AG04449 (cell line): ENCODE results near the gene EVPL.
A peak's percentile ranks its signal among the peaks of the same experiment; 100 is the strongest.

Experiments
- CTCF ChIA-PET: fragments of 350-600 bp; formaldehyde crosslinking; extraction: SDS; loops from one replicate; lab custom pipeline; 2021; ENCODE audit warnings: antibody characterized with exemption; lab: Yijun Ruan, JAX
- POLR2A ChIA-PET: fragments of 400-600, 350-600 bp; formaldehyde crosslinking; extraction: SDS; loops from one replicate; lab custom pipeline; 2020; ENCODE audit warnings: antibody characterized with exemption, inconsistent platforms; lab: Yijun Ruan, JAX
- DNase-seq: peaks from one replicate; pipeline ENCODE4 v3.0.0-alpha.2; 2010; ENCODE audit warnings: low read depth, low spot score
- H3K4me3 ChIP-seq: 2 replicates; pipeline ENCODE4 v1.5.1; 2011; ENCODE audit warnings: low read depth, mild to moderate bottlenecking, control low read depth, low read length
- TF ChIP-seq, protein P1 (sequence below): IDR thresholded peaks from one replicate; pipeline ENCODE4 v1.5.1; 2011; ENCODE audit warnings: mild to moderate bottlenecking, moderate library complexity, low read length, control low read depth, inconsistent platforms; ENCODE audit not compliant: insufficient read depth; ENCODE audit errors: missing control alignments

The EVPL gene

DNA sequence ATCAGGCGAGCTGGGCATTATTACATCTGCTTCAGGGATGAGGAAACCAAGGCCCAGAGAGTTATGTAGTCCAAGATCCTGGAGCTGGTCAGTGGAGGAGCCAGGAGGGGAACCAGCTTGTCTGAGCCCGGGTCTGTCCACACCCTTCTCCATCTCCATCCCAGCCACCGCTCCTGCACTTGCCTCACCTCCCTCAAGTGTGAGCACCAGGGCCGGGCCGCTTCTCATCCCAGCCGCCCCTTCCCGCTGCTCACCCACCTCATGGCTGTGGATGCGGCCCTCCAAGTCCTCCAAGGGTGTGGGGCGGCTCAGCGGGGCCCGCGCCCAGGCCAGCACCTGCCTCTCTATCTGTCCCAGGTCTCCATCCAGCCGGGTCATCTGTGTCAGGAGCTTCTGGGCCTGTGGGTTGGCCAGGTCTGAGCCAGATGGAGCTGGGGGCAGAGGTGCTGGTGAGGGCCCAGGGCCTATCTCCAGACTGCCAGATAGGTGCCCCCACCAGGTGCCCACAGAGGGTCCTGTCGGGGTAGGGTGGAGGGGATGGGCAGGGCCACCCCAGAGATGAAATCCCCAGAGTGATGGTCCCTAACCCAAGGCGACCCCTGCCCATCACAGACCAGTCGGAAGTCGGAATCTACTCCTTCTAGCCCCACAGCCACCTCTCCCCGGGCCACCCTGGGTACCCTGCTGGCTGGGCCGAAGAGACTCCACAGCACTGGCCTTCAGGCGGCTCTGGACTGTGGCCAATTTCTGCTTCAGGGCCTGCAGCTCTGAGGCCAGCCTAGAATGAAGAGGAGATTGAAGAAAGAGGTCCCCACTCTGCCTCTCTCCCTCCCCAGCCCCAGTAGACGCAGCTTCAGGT lies 9.4 kb downstream of the EVPL start:
- TF ChIP-seq, protein P1, sequence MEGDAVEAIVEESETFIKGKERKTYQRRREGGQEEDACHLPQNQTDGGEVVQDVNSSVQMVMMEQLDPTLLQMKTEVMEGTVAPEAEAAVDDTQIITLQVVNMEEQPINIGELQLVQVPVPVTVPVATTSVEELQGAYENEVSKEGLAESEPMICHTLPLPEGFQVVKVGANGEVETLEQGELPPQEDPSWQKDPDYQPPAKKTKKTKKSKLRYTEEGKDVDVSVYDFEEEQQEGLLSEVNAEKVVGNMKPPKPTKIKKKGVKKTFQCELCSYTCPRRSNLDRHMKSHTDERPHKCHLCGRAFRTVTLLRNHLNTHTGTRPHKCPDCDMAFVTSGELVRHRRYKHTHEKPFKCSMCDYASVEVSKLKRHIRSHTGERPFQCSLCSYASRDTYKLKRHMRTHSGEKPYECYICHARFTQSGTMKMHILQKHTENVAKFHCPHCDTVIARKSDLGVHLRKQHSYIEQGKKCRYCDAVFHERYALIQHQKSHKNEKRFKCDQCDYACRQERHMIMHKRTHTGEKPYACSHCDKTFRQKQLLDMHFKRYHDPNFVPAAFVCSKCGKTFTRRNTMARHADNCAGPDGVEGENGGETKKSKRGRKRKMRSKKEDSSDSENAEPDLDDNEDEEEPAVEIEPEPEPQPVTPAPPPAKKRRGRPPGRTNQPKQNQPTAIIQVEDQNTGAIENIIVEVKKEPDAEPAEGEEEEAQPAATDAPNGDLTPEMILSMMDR = no peak
- ChIA-PET POLR2A (interaction anchor here (0.6 to 0.8 kb wide), 2 partner anchors 10 to 448 kb away, joined by 3 read pairs; no protein-coding TSS in a partner anchor), CTCF (interaction anchor here (0.9 to 15.6 kb wide), 7 partner anchors 10 to 280 kb away, joined by 3 to 363 read pairs (median 8); partner anchors contain the start of gene CDK3)
- H3K4me3 ChIP-seq = no peak overlapping the region
- no peak for DNase-seq

- CTCF ChIA-PET = interaction anchor here (0.6 to 17.3 kb wide), 40 partner anchors 9 to 383 kb away, joined by 3 to 363 read pairs (median 7); partner anchors contain the start of genes CDK3, EXOC7, MRPL38 and SRP68
- POLR2A ChIA-PET = no interaction called here
- no peak overlapping the region for H3K4me3 ChIP-seq
- TF ChIP-seq, protein P1 = no peak
- no peak for DNase-seq
Observed at GRCh38 chr17:76014925-76015261, 12.2 kb downstream of the EVPL start.

- ChIA-PET POLR2A (no interaction called here), CTCF (interaction anchor here (0.6 to 17.3 kb wide), 70 partner anchors 8 to 384 kb away, joined by 3 to 363 read pairs (median 5); partner anchors contain the start of genes CDK3, EVPL, EXOC7 and MRPL38)
- TF ChIP-seq, protein P1 = peak; percentile 92
- DNase-seq = no peak
- no peak overlapping the region for H3K4me3 ChIP-seq
Observed at GRCh38 chr17:76014100-76014924, 12.8 kb downstream of the EVPL start.

- TF ChIP-seq, protein P1 = no peak
- no peak for DNase-seq
- no peak overlapping the region for H3K4me3 ChIP-seq
- ChIA-PET CTCF (interaction anchor here (0.6 to 17.3 kb wide), 60 partner anchors 10 to 385 kb away, joined by 3 to 363 read pairs (median 5); partner anchors contain the start of genes CDK3, EVPL, EXOC7 and MRPL38), POLR2A (no interaction called here)
Observed at GRCh38 chr17:76013377-76013932, 13.7 kb downstream of the EVPL start.

DNA sequence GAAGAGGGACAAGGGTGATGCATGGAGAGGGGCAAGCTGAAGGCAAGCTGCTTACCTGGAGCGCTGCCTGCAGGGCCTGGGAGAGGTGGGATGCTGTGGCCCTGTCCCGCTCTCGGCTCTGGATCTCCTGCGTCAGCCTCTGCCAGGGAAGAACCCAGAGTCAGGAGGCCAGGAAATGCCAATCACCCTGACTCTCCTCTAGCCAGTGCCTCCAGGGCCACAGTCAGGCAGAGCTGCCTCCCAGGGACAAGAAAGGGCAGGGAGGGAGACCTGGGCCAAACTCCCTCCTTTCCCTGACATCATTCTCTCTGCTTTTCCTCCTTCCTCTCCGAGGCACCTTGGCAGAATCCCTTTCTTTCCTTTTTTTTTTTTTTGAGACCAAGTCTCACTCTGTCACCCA lies 15.2 kb downstream of the EVPL start:
- ChIA-PET POLR2A (no interaction called here), CTCF (interaction anchor here (0.6 to 17.3 kb wide), 13 partner anchors 9 to 287 kb away, joined by 3 to 363 read pairs (median 6); partner anchors contain the start of genes CDK3 and MRPL38)
- no peak for DNase-seq
- H3K4me3 ChIP-seq = no peak overlapping the region
- TF ChIP-seq, protein P1 = no peak
